HepG2 (cell line): Measurements from ENCODE around the gene LMNTD1.

ENCODE experiments used
- CHD4 ChIP-seq: fragments of 200-600 bp; sonication (generic); IDR thresholded peaks from 2 replicates; pipeline ENCODE4 v1.7.0; 2017; ENCODE audit warnings: mild to moderate bottlenecking, low read length, borderline replicate concordance
- CTCF ChIP-seq: sonication (generic); formaldehyde crosslinking; IDR thresholded peaks from 2 replicates; pipeline ENCODE4 v1.5.0; 2020; ENCODE audit warnings: mild to moderate bottlenecking, missing genetic modification reagents, moderate library complexity
- EP300 ChIP-seq, 3 experiments: sonication (generic) in 1 of 3; formaldehyde crosslinking in 1 of 3; IDR thresholded peaks; 2 replicates each; pipeline versions ENCODE4 v1.5.1 to v1.6.1; 2011 to 2020; ENCODE audit warnings: low read depth in 2 of 3, low read length in 2 of 3, borderline replicate concordance in 1 of 3, improper control_type of control experiment in 1 of 3, mild to moderate bottlenecking in 1 of 3, missing genetic modification reagents in 1 of 3, moderate library complexity in 1 of 3
- HNRNPUL1 ChIP-seq: fragments of 200-400 bp; formaldehyde crosslinking; IDR thresholded peaks from 2 replicates; pipeline ENCODE4 v1.6.1; 2017; ENCODE audit warnings: low read depth, mild to moderate bottlenecking, low read length, moderate library complexity
- RERE ChIP-seq: IDR thresholded peaks from 2 replicates; pipeline ENCODE4 v1.6.1; 2016; ENCODE audit warnings: low read depth, missing genetic modification reagents, missing compliant biosample characterization
- REST ChIP-seq, 2 experiments: IDR thresholded peaks; 2 replicates each; pipeline ENCODE4 v1.6.1; 2011 to 2012; ENCODE audit warnings: low read length in 2 of 2, borderline replicate concordance in 1 of 2, low read depth in 1 of 2, mild to moderate bottlenecking in 1 of 2, moderate library complexity in 1 of 2
- SCMH1 ChIP-seq: sonication (generic); formaldehyde crosslinking; IDR thresholded peaks from 2 replicates; pipeline ENCODE4 v1.9.0; 2021; ENCODE audit warnings: missing genetic modification reagents, mild to moderate bottlenecking, borderline replicate concordance
- SNRNP70 ChIP-seq: fragments of 200-400 bp; formaldehyde crosslinking; IDR thresholded peaks from 2 replicates; pipeline ENCODE4 v1.6.1; 2017; ENCODE audit warnings: mild to moderate bottlenecking, low read depth, low read length, moderate library complexity
- ZNF138 ChIP-seq: sonication (generic); formaldehyde crosslinking; IDR thresholded peaks from 2 replicates; pipeline ENCODE4 v1.5.0; 2020; ENCODE audit warnings: mild to moderate bottlenecking, low read depth, missing genetic modification reagents
- ZSCAN29 ChIP-seq: sonication (generic); formaldehyde crosslinking; conservative IDR thresholded peaks from 2 replicates; pipeline ENCODE4 v1.4.0; 2020; ENCODE audit warnings: mild to moderate bottlenecking, missing genetic modification reagents
- ZSCAN5A ChIP-seq: sonication (generic); formaldehyde crosslinking; IDR thresholded peaks from 2 replicates; pipeline ENCODE4 v1.8.0; 2022; ENCODE audit warnings: mild to moderate bottlenecking, missing genetic modification reagents, borderline replicate concordance

- no peak for TF ChIP-seq EP300 (IDR thresholded peaks at IDR 0.05; ENCODE audit: low read depth in 2 of 2, low read length in 2 of 2)
- no peak for TF ChIP-seq EP300 (CRISPR knock-in tag; IDR thresholded peaks at IDR 0.05; ENCODE audit: borderline replicate concordance)
- TF ChIP-seq SCMH1 (CRISPR knock-in tag): no peak
- TF ChIP-seq CTCF: no peak
- TF ChIP-seq SNRNP70: no peak
- TF ChIP-seq HNRNPUL1: no peak
- TF ChIP-seq ZSCAN29 (CRISPR knock-in tag): no peak
- TF ChIP-seq CHD4: no peak
- no peak for TF ChIP-seq REST (IDR thresholded peaks at IDR 0.05; ENCODE audit: borderline replicate concordance in 1 of 2, low read depth in 1 of 2, low read length in 2 of 2)
- TF ChIP-seq ZSCAN5A: no peak
- no peak for TF ChIP-seq ZNF138 (CRISPR knock-in tag)
- no peak for TF ChIP-seq RERE
These were observed 95.0 kb downstream of the LMNTD1 start for GRCh38 chr12:25458047-25458552.
